CD4-positive, alpha-beta T cell treated with Interferon gamma for 1 hour (primary cell): ENCODE measurements around the gene P3R3URF.
"Not testable (repeated sequence)": the region's sequence is repeated elsewhere in the genome, so short reads cannot be mapped to it uniquely, and the experiment has no call there.

Experiments used
- DNase-seq: peaks from one replicate; pipeline ENCODE4 v3.0.0-alpha.2; 2020

The P3R3URF gene

DNA sequence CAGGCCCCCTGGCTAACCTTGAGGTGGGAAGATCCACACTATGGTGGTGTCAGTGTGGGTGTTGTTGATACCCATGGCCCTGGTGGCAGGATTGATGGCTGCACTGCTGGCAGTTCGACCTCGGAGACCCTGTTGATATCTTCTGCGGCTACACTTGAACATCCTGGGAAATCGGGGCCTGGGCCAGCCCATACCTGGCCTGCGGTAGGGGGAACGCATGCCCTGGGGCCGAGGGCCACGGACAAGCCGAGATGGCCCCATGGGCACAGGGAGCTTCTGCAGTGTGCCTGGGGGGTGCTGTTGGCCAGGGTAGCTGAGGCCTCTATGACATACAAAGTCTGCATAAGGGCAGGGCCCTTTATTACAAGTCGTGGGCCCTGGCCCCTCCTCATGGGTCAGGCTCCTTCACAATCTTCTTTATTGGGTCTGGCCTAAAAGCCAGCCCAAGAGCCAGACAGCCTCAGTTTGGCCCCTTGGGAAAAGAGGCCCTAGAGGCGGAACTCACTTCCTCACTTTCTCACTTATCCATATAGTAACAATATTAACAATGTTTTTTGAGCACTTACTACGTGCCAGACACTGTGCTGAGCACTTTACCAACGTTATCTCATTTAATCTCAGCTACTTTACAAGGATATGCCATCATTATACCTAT is at the start of gene P3R3URF:
Gene P3R3URF, minus strand, starts transcription at position 278 of the 655 bp plus-strand sequence. Its CDS starts 17 bp downstream, at position 261.
- DNase-seq = no peak

DNA sequence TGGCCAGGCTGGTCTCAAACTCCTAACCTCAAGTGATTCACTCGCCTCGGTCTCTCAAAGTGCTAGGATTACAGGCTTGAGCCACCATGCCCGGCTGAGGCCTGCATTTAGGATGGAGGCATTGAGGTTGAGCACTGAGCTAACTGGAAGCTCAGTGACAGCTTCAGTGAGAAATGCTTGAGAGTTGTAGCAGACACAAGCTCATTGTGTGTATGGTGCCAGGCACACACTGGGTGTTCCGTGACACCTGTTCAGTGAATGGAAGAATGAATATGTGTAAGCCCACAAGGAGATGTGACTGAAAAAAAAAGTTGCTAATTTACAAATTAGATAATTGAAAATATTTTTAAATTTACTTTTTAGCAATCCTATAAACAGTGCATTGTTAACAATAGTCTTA is 48.7 kb upstream of the P3R3URF start:
- no peak for DNase-seq

DNA sequence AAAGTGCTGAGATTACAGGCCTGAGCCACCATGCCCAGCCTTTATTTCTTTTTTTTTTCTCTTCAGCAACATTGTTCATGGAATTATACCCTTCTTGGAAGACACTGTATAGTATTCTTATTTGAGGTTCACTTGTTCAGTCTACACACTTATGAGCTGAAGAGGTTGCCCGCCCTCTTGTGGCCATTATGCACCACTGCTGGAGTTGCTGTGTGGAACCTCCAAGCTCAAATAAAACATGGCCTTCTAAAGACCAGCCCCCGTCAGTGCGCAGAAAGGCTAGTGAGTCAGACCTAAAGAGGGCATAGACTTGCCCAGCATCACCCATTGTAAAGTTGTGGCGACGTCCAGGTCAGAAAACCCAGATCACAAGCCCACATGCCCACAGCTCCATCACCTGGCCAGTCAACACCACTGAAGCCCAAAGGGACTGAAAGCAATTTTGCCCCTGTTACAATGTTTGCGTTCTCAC is 47.2 kb upstream of the P3R3URF start:
- DNase-seq = peak; percentile 57

DNA sequence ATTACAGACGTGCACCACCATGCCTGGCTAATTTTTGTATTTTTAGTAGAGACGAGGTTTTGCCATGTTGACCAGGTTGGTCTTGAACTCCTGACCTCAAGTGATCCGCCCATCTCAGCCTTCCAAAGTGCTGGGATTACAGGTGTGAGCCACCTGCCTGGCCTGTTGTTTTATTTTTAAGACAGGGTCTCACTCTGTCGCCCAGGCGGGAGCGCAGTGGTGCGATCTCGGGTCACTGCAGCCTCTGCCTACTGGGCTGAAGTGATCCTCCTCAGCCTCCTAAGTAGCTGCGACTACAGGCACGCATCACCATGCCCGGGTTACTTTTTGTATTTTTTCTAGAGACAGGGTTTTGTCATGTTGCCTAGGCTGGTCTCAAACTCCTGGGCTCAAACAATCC is 46.8 kb upstream of the P3R3URF start:
- DNase-seq = not testable (repeated sequence)

DNA sequence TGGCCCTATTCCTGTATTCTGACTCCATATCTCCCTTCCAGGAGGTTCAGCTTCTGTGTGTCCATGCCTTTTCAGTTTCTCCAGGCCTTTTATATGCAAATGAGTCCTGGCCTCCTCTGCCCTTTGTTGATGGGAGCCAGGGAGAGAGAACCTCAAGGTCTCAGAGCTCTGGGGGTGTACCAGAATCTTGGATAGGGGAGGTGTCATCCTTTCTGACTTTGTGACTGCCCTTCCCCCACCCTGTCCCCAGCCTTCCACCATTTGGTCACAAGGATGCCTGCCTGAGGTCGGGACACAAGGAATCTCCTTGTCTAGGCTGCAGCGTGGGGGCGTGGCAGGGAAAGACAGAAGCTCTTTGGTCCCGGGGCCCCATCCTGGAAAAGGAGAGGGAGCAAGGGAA is 45.5 kb upstream of the P3R3URF start:
- no peak for DNase-seq

DNA sequence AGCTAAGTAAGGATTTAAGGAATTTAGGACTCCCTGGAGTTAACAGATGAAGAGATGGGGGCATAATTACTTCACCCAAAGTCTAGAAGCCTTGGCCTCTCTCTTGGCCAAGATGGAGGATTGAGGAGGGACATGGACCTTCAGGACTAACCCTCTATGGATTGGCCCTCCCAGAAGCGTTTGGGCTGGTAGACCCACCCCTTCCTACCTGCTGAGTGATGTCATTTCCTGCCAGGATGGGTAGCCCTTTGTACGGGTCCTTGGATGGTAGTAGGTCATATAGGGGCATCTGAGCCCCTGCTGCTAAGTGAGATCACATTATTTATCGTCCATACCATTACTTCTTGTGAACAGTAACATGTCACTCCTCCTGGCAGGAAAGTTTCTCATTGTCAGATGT is 44.5 kb upstream of the P3R3URF start:
- no peak for DNase-seq

DNA sequence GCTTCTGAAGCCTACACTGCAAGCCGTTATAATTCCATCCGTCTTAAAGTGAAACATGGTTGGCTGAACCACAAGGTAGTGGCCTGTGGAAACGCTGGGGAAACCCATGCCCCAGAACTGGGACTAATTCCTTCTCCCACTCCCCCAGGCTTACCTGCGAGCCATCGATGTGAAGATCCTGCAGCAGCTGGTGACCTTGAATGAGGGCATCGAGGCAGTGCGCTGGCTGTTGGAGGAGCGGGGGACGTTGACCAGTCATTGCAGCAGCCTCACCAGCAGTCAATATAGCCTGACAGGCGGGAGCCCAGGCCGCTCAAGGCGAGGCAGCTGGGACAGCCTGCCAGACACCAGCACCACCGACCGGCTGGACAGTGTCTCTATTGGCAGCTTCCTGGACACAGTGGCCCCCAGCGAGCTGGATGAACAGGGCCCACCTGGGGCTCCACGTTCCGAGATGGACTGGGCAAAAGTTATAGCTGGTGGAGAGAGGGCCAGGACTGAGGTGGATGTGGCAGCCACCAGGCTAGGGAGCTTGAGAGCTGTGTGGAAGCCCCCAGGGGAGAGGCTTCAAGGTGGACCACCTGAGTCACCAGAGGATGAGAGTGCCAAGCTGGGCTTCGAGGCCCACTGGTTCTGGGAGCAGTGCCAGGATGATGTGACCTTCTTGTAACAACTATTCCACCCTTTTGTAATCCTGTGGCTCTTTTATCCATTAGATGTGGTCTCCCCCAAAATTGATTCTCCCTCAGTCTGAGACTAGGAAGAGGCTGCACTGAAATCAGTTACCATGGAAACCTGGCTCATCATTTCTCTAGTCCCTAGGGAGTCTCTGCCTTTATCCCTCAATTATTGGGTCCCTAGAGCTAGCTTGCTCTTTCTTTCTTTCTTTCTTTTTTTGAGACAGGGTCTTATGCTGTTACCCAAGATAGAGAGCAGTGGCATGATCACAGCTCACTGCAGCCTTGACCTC is 43.5 kb upstream of the P3R3URF start:
- DNase-seq = no peak

DNA sequence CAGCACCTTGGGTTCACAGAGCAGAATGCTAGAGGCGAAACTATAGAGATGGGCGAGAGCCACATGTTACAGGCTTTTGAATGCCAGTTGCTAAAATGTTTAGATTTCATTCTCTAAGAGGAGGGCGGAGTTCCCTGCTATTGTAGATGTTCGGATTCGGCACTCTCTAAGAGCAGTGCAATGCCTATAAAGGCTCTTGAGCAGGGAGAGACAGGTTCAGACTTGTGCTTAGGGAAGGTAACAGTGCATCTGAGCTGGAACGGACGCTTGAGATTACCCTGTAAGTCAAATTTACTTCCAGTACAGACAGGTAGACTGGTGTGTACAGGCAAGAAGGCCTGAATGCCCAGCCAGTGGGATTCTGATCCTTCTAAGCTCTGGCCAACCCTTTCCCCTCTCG is 42.2 kb upstream of the P3R3URF start:
- DNase-seq = no peak

DNA sequence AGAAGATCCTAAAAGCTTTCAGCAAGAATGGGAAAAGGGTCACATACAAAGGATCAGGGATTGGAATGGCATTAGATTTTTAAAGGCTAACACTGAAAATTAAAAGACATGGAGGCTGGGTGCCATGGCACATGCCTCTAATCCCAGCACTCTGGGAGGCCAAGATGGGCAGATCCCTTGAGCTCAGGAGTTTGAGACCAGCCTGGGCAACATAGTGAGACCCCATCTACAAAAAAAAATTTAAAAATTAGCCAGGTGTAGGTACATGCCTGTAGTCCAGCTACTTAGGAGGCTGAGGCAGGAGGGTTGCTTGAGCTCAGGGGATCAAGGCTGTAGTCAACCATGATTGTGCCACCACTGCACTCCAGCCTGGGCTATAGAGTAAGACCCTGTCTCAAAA is 39.2 kb upstream of the P3R3URF start:
- no peak for DNase-seq

DNA sequence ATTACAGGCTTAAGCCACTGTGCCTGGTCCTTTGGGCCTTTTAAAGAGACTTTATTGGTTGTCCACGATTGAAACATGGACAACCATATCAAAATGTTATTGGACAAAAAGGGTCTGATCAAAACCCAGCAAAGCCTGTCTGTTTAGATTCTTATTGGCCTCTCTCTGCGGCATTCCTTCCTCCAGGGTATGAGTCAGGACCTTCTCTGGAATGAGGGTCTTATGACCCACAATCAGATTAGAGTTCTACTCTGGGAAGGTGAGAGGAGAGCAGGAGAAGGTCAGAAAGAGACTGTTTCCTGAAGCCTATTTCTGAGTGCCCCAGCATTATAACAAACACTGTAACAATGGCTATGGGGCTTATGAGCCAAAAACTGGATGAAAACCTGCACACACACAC is 34.8 kb upstream of the P3R3URF start:
- DNase-seq = no peak

DNA sequence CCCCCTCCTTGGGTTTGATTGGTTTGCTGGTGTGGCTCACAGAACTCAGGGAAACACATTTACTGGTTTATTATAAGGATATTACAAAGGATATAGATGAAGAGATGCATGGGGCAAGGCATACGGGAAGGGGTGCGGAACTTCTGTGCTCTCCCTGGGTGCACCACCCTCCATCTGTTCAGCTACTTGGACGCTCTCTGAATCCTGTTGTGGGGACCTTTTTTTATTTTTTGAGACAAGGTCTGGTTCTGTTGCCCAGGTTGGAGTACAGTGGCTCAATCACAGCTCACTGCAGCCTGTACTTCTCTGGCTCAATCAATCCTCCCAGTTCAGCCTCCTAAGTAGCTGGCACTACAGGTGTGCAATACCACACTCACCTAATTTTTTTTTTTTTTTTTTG is 34.3 kb upstream of the P3R3URF start:
- no peak for DNase-seq

DNA sequence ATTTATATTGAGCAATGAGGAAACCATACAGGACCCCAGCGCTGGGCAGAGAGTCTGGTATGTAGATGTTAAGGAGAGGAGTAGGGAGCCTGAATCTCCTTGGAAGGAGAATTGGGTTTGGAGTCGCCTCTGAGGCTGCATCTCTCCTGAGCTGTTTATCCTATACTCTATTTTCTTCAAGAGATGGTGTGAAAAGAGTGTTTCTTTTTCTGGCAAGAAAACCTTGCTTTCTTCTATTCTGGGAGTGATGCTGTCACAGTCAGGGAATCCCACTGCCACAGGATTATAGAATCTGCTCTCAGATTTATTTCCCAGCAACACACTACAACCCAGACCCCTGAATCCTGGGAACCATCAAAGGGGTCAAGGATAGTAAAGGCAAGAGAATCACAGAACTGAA is 30.1 kb upstream of the P3R3URF start:
- no peak for DNase-seq

DNA sequence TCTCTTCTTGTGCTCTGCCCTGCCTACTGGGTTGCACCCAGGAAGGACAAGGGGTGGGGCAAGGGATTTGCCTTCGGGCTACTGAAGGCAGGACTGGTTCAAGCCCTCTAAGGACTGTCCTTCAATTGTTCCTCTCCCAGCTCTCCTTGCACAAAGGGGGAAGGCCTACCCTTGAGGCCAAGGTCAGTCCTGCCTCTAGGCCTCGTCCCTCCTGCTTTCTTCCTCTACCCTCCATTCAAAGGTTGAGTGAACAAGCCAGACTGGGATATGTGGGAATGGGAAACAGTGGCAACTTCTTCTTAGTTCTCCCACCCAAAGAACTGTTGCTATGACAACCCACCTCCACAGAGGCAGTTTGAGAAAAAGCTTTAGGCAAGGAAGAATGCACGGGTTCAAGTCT is 29.5 kb upstream of the P3R3URF start:
- no peak for DNase-seq

DNA sequence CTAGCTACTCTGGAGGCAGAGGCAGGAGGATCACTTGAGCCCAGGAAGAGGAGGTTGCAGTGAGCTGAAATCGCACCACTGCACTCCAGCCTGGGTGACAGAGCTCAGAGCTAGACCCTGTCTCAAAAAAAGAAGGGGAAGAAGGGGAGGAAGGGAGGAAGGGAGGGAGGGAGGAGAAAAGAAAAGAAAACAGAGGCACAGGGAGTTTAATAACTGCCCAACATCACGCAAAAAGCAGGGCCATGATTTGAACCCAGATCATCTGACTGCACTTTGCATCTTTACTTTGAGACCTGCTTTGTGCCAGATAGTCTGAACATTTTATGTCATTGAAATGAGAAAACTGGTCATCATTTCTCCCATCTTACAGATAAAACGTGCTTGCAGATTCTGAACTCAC is 28.9 kb upstream of the P3R3URF start:
- no peak for DNase-seq

DNA sequence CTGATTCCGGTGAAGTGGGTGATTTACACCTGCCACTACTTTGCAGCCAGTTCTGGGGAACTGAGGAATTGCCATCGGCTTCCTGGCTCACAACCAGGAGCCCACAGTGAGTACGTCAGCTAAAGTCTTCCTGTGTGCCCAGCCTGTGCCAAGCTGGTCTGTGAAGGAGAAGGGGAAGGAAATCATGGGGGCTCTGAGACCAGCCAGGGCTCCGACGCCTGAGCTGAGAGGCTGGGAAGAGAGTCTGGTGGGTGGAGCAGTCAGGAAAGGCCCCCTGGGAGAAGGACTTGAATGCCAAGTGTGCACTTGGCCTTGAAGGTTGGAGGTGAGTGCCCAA is 28.1 kb upstream of the P3R3URF start:
- DNase-seq = no peak

DNA sequence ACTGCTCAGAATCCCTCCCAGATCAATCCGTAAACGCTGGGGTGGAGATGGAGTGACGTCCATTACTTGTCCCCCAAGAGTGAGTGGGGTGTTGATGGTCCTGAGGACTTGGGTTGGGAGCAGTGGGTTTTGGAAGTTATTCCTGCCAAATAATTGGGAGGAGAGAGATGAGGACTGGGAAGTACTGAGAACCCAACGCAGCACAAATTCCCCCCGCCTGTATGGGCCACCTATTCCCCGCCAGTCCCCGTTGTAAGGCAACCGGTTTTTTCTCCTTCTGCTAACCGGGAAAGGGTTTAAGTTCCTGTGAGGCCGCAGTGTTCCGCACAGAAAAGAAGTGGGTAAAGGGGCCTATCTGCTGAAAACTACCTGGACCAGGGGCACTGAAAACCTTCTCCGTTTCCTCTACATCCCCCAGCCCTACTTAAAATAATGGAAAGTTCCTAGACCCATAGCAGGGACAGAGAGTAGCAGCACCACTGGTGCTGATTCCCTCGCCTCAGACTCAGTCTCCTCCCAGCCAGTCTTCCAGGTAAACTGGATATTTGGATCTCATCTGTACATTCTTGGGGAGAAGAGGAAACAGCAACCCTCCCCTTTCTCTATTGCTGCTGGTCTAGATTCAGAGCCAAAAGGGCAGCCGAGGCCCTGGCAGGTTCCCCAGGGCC is 27.6 kb upstream of the P3R3URF start:
- DNase-seq = no peak

DNA sequence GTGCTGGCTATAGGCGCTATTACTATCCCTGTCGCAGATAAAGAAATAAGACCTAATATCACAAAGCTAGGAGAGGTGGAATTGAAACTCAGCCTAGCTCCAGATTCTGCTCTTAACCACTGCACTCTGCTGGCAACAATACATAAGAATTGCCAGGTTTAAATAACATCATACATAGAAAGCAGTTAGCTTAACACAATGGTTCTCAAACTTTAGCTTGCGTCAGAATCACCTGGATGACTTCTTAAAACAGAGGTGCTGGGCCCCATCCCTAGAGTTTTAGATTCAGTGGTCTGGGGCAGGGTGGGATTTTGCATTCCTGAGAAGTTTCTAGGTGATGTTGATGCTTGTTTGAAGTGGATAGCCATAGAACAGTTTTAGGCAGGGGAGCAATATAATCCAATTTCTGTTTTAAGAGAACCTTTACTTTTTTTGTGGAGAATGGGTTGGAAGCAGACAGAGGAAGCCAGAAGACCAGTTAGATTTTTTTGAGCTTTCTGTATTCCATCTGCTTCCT is 23.0 kb upstream of the P3R3URF start:
- DNase-seq = no peak

DNA sequence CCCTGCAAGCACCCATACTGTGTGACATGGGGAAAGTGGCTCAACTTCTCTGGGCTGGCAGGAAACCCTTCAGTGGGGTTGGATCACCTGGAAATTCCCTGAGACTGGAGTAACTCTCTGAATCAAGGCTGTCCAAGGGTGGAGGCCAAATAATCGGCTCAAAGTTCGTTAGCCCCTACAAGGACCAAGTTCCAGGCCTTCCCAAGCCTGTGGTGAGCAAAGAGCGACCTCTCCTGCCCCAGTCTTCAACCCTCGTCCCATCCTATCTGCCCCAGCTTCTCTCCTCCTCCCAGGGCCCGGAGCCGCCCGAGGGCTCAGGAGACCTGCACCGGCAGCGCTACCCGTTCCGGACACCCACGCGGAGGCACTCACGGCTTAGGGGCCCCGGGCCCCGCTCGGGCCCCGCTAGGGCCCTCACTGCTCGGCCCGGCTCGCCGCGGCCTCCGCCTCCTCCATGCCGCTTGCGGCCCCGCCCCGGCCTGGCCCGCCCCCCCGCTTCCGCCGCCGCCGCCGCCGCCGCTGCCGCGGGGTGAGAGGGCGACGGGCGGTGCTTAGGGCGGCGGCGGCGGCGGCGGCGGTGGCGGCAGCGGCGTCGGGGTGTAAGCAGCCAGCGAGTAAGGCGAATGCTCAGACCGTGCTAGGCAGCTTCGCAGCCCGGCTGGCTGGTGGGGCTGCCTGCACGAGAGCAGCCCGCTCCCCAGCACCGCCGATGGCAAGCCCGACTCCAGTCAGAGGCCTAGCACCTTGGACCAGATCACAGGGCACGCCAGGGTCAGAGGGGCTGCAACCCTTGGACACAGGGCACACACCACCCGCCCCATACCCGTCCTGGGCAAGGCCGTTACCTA is 21.9 kb upstream of the P3R3URF start, which contains the start of gene POMGNT1:
Gene POMGNT1, minus strand, starts transcription at position 471 of the 848 bp plus-strand sequence. CDS start 613 bp downstream, outside the sequence.
- peak; percentile 69 for DNase-seq

DNA sequence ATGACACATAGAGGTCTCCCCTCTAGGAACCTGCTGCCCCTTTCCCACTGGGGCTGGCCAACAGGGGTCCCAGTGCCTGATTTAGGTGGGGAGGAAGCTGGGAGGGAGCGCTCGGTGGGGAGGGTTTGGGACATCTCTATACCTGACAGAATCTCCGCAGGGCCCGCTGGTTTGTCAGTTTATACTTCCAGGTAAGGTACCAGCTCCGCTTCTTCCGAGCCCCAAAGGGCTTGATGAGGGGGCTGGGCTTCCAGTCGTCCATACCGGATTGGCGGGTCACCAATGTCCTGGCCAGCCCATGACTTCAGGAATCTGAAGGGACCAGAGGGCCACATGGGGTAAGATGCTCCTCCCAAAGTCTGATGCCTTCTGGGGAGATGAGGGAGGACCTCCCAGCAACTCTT is 21.3 kb upstream of the P3R3URF start:
- DNase-seq = no peak

DNA sequence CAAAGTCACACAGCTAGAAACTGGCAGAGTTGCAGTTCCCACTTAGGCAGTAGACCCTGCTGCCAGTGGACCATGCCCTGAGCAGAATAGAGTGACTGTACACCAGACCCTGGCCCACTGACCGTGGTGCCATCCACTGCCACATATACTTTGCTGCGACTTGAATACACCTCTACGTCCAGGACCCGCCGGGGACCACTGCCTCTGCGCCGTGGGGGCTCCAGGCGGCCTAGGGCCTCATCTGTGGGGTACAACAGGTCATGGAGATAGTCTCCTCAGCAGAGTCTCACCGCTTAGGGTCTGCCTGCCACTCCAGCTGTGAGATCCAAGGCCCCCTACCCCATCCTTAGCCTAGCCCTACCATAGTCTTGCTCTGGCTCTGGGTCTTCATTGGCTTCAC is 20.3 kb upstream of the P3R3URF start:
- DNase-seq = no peak

DNA sequence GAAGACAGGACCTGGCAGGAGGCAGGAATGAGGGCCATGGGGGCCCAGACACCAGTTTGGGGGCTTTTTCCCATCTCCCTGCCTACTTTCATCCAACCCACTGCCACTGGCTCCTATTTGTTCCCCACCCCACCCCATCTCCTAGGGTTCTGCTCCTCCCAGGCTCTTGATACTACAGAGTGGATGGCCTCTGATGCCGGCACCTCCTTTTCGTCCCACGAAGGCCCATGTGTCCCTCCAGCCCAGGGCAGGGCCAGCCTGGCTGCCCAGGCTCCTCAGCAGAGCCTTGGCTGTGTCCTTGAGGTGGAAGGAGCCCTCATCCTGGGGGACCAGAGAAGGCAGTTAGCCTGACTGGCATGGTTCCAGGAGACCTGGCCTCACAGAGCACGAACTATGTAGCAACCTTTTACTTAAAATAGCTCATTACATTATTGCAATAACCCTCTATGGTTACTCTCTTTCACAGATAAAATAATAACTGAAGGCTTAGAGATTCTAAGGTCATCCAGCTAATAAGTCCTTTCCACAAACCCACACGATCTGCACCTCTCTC is 18.4 kb upstream of the P3R3URF start:
- no peak for DNase-seq

DNA sequence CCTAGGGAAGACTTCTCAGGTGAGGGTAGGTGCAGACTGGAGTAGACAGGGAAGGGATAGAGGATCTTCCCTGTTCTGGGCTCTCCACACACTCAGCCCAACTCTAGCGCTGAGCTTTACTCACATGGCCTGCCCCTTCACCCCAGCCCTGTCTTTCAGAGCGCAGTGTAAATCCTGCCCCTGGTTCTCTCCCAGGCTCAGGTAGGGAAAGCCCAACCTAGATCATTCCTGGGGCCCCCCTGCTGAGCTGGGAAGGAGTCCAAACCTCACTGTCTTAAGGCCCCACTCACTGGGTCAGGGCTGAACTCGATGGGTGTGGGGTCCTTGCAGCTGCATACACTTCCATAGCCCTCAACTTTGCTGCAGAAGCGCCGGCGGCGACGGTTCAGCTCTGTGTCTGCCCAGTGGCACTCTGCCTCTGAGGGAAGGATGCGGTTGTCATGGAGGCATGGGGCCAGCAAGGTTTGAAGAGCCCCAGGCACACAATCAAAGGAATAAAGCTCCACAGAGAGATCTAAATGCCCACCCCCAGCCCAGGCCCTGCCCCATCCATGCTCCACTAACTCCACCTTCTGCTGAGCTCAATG is 17.8 kb upstream of the P3R3URF start:
- DNase-seq = no peak
